GM21447 (cell line): ENCODE results near the gene CCDC93.

Source experiments
- ATAC-seq: cut with Tn5 transposase; IDR thresholded peaks from one replicate; pipeline ENCODE4 v1.9.1; 2021; ENCODE audit not compliant: unreplicated experiment

The CCDC93 gene

DNA sequence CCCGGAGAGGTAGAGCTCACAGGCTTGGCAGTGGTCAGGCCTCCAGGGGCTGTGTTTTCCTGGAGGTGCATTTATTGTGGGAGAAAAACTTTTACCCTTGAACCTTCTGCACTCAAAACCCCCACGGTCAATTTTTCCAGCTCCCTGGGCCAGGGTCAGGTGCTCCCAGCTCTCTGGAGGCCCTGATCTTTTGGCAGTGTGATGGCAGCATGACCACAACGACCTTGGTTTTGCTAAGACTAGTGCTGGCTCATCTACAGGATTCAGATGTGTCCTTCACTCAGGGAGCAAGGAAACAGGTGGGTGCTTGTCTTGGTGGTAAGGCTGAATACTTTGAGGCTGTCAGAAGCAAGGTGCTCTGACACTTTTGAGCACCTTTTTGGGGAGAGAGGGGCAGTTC, 92.3 kb downstream of the CCDC93 start:
- ATAC-seq: no peak

DNA sequence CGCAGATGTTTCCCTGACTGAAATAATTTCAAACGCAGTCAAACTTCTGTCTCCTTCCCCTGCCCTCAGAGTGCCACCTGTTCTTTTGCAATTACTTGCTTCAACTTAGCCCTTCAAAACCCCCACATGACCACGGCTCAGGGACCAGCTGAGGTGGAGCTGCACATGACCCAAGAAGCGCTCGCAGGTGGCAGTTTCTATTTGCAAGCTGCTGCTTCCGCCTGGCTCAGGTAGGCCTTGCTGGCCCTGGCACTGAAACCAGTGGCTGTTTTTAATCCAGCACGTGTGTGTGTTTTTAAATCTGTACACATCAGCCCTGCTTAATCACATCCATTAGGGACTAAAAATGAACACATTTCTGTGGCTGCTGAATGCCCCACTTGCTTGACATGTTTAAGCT, 95.3 kb downstream of the CCDC93 start:
- peak; percentile 65 for ATAC-seq

DNA sequence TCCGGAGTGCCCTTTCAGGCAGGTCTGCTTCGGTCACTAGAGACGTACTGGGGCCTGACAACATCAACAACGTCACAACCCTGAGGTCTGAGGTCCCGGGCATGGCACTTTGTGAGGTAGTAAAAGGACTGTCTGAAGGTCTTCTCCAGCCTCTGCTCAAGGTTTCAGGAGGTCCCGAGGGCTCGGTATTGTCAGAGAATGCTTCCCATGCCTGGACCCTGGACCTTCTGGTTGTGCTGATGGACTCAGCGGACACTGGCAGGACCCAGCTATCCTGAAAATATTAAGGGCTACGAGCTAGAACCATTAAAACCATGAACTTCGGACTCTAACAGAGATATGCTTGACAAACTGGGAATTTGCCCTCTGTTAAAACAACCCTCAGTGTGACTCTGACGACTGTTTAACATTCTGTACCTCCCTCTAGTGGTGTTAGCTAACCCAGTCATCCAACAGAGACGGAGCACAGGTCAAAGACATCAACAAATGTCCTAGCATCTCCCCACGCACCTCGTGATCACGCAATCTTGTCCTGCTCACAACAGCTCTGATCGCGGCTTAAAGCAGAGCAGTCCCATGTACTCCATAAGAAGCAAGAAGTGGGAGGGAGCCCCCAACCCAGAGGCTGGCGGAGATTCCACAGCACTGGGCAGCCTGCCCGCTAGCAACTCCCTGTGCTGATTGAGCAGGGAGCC, 96.5 kb downstream of the CCDC93 start:
- no peak for ATAC-seq

DNA sequence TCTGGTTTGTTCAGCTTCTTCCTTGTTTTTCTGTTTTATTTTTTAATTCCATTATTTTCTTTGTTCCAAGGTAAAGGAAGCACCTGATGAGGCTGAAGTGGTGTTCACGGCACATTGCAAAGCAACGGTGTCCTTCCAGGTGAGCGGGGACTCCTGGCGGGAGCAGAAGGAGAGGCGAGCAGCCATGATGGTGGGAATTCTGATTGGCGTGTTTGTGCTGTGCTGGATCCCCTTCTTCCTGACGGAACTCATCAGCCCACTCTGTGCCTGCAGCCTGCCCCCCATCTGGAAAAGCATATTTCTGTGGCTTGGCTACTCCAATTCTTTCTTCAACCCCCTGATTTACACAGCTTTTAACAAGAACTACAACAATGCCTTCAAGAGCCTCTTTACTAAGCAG, 110.9 kb downstream of the CCDC93 start:
- ATAC-seq: no peak

DNA sequence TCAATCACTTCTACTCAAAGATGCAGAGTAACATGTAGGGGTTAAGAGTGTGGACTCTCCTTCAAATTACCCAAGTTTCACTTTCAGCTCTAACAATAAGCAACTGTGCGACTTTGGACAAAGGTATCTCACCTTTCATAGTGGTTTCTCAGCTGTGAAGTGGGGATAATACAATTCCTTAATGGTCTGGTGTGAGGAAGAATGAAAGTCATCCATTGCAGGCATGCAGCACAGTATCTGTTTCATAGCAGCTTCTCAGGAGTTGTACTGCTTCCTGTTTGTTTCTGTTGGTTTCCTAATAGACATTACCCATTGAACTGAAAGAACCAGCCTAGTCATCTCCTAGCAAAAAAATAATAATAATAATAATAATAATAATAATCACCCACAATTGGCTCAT, 125.0 kb downstream of the CCDC93 start:
- ATAC-seq: peak; percentile 53

DNA sequence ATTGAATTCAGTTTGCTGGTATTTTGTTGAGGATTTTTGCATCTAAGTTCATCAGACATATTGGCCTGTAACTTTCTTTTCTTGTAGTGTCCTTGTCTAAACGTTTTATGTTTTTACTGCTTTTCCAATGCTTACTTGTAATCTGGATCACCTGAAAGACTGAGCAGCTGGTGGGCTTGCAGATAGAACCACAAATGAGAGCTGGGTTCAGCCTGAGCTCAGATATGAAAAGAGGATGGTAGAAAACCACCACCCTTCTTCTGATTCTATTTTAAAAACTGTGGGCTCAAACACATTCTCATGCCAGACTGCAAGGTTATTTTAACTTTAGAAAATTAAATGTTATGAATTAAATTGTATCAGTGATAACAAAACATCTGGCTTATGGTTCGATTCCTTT, 128.6 kb downstream of the CCDC93 start:
- no peak for ATAC-seq

DNA sequence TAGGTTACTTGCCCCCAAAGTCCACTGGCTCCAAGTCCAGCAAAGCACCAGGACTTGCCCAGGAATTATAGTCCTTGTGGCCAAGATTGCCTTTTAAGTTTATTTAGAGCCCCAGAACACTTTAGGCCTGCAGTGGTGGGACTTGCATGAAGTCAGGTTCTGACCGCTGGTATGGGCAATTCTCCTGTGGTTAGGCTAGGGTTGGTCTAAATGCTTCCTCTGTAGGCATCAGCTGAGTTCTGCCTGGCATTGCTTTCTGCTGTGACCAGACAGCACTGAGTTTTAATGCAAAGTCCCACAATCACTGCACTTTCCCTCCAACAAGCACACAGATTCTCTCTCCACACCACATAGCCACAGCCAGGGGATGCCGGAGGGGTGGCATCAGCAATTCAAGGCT, 134.9 kb downstream of the CCDC93 start:
- ATAC-seq: no peak

DNA sequence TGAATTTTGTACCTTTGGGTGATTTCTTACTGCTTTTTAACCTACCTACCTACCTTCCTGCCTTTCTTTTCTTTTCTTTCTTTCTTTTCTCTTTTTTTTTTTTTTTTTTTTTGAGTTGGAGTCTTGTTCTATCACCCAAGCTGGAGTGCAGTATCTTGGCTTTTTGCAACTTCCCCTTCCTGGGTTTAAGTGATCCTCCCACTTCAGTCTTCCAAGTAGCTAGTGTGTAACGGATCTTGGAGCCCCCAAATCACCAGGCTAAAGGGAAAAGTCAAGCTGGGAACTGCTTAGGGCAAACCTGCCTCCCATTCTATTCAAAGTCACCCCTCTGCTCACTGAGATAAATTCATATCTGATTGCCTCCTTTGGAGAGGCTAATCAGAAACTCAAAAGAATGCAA, 138.1 kb downstream of the CCDC93 start:
- ATAC-seq: no peak
